Parathyroid adenoma (tissue), 2 donors: Measurements from ENCODE around the gene TPD52L1.
A peak's percentile ranks its signal among the peaks of the same experiment; 100 is the strongest.

Experiments
- H2AFZ ChIP-seq: fragments of 300-600 bp; sonication (generic); one replicate; pipeline ENCODE4 v1.7.0; 2017; ENCODE audit warnings: antibody characterized with exemption, mild to moderate bottlenecking
- H3K27ac ChIP-seq: fragments of 300-600 bp; sonication (generic); one replicate; pipeline ENCODE4 v1.7.0; 2017
- H3K27me3 ChIP-seq: fragments of 300-600 bp; sonication (generic); one replicate; pipeline ENCODE4 v1.7.0; 2017; ENCODE audit warnings: low read length; ENCODE audit not compliant: control insufficient read depth, insufficient read depth
- H3K36me3 ChIP-seq: fragments of 300-600 bp; sonication (generic); one replicate; pipeline ENCODE4 v1.7.0; 2017; ENCODE audit warnings: low read length; ENCODE audit not compliant: control insufficient read depth, insufficient read depth
- H3K4me1 ChIP-seq: fragments of 300-600 bp; sonication (generic); one replicate; pipeline ENCODE4 v1.7.0; 2017; ENCODE audit warnings: control low read depth
- H3K4me2 ChIP-seq: fragments of 300-600 bp; sonication (generic); one replicate; pipeline ENCODE4 v1.7.0; 2017; ENCODE audit warnings: low read length
- H3K4me3 ChIP-seq: fragments of 300-600 bp; sonication (generic); one replicate; pipeline ENCODE4 v1.7.0; 2017; ENCODE audit warnings: low read depth, low read length
- H3K79me2 ChIP-seq: fragments of 300-600 bp; sonication (generic); one replicate; pipeline ENCODE4 v1.7.0; 2017; ENCODE audit warnings: control low read depth
- H3K9ac ChIP-seq: fragments of 300-600 bp; sonication (generic); one replicate; pipeline ENCODE4 v1.7.0; 2017; ENCODE audit warnings: mild to moderate bottlenecking
- H3K9me3 ChIP-seq: fragments of 300-600 bp; sonication (generic); one replicate; pipeline ENCODE4 v1.7.0; 2017; ENCODE audit warnings: low read length; ENCODE audit not compliant: control insufficient read depth
- CTCF ChIP-seq: fragments of 300-600 bp; sonication (generic); IDR thresholded peaks from one replicate; pipeline ENCODE4 v1.7.0; 2017; ENCODE audit warnings: antibody characterized with exemption, mild to moderate bottlenecking
- donor health status: primary hyperparathyroidism.

Gene TPD52L1

DNA sequence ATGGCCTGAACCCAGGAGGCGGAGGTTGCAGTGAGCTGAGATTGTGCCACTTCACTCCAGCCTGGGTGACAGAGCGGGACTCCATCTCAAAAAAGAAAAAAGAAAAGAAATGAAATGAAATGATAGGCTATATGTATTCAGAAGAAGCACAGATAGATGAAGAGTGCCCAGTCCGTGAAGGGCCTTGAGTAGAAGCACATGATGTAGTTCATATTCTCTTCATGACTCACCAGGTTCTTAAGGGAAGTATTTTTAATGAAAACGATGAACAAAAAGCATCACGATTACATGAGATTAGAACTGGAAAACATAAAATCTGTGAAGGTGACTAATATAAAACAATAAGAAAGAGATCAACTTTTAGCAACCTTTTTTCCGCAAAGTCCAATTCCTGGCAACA, 29.8 kb downstream of the TPD52L1 start:
- H3K4me2 ChIP-seq: no peak overlapping the region
- no peaks in the 10 kb centered on the region for H3K9me3 ChIP-seq
- no peaks in the 10 kb centered on the region for H3K27me3 ChIP-seq

DNA sequence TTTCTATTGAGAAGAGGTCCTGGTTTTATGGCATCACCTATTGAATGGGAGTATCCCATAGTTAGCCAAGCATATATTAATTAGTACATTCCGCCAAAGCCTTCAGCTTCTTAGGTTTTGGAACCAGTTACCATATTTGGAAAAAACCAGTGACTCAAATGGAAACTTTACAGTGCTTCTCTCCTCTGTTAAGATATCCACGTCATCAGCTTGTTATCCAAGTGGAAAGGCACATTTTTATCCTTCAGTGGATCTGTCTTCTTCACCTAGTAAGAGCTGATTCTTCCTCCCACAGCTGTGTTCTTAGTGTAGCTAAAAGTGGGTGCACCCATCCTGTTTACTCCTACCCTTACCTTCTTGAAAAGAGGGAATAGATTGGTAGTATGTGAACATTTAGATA, 34.5 kb downstream of the TPD52L1 start:
- TF ChIP-seq CTCF: no peak
- H3K4me2 ChIP-seq: peak overlapping the region; percentile 41
- H2AFZ ChIP-seq: peak overlapping the region; percentile 41
- no peaks in the 10 kb centered on the region for H3K79me2 ChIP-seq
- H3K36me3 ChIP-seq: no peaks in the 10 kb centered on the region
- no peaks in the 10 kb centered on the region for H3K27me3 ChIP-seq
- H3K4me3 ChIP-seq: peak overlapping the region; percentile 19
- no peak overlapping the region for H3K9ac ChIP-seq
- H3K9me3 ChIP-seq: no peaks in the 10 kb centered on the region
- H3K27ac ChIP-seq: peak overlapping the region; percentile 39
- peaks cover 31% of the 10 kb centered on the region for H3K4me1 ChIP-seq

More for the DNA sequence above, 29.8 kb downstream of the TPD52L1 start:
- Histone ChIP-seq H3K9ac (no peak overlapping the region), H3K79me2 (no peaks in the 10 kb centered on the region), H3K36me3 (no peaks in the 10 kb centered on the region), H2AFZ (no peak overlapping the region), H3K4me3 (no peak overlapping the region), H3K27ac (no peak overlapping the region), H3K4me1 (peaks cover 5% of the 10 kb centered on the region)
- TF ChIP-seq CTCF: no peak

DNA sequence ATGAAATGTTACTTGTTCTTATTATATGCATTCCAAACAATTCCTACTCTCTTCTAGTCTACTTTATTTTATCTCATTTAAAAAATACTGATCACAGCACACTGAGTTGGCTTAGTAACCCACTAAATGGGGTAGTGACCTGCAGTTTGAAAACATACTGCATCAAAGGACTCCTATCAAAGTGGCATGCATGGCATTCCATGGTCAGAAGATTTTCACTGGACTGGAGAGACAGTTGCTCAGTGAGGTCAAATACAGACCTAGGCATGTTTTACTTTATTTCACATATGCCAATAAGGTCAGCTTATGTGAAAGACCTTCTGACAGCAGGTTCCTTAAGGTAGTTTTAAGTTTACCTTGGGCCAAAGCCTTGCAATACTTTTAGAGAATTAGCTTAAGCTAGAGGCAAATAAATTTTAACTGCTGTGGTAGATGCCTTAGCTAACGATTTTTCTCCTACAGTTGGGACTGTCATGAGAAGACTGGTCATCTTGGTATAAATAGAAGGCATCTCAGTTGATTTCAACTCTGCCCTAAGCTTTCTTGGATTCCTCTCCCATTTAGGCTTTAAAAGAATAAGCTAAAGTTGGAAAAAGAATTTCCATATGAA, 35.1 kb downstream of the TPD52L1 start:
- Histone ChIP-seq H3K27me3 (no peaks in the 10 kb centered on the region), H3K9me3 (no peaks in the 10 kb centered on the region), H3K4me1 (peaks cover 31% of the 10 kb centered on the region), H3K4me2 (peak overlapping the region; percentile 41), H3K27ac (peak overlapping the region; percentile 39), H3K9ac (no peak overlapping the region), H3K79me2 (no peaks in the 10 kb centered on the region), H3K4me3 (peak overlapping the region; percentile 19), H3K36me3 (no peaks in the 10 kb centered on the region), H2AFZ (no peak overlapping the region)
- no peak for TF ChIP-seq CTCF

DNA sequence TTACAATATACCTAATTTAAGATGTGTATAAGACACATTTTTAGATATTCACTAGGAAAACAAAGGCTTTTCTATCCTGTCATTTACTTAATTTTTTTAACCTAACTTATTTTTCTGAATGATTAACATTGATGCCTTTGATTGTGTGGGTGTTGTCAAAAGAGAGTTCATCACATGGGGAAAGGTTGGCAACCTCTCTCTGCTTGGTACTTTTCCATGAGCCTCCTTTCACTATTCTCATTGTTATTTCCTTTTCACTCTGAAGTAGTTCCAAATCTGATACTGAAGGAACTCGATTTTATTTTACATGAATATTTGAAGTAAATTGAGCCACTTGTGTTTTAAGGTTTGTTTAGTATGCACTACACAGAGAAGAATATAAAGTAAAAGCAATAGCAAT, 35.9 kb downstream of the TPD52L1 start:
- Histone ChIP-seq H3K27ac (no peak overlapping the region), H3K9ac (no peak overlapping the region), H3K4me2 (peak overlapping the region; percentile 8), H3K27me3 (no peaks in the 10 kb centered on the region), H3K4me3 (peak overlapping the region; percentile 12), H3K4me1 (peaks cover 31% of the 10 kb centered on the region), H2AFZ (no peak overlapping the region), H3K9me3 (no peaks in the 10 kb centered on the region), H3K79me2 (no peaks in the 10 kb centered on the region), H3K36me3 (no peaks in the 10 kb centered on the region)
- TF ChIP-seq CTCF: no peak

GRCh38 chr6:125190667-125191066, 37.1 kb downstream of the TPD52L1 start:
- Histone ChIP-seq H3K4me2 (peak overlapping the region; percentile 20), H3K36me3 (no peaks in the 10 kb centered on the region), H3K9ac (no peak overlapping the region), H3K9me3 (no peaks in the 10 kb centered on the region), H3K27ac (peak overlapping the region; percentile 38), H2AFZ (peak overlapping the region; percentile 3), H3K4me1 (peaks cover 33% of the 10 kb centered on the region), H3K79me2 (no peaks in the 10 kb centered on the region), H3K27me3 (no peaks in the 10 kb centered on the region), H3K4me3 (no peak overlapping the region)
- no peak for TF ChIP-seq CTCF
